NB4 (cell line): ENCODE data around the gene XXYLT1.

Experiments
- DNase-seq: peaks from one replicate; pipeline ENCODE4 v3.0.0; 2010; ENCODE audit warnings: low read depth
- H3K4me3 ChIP-seq: one replicate; pipeline ENCODE4 v1.5.1; 2011; ENCODE audit warnings: mild to moderate bottlenecking, low read depth, low read length, moderate library complexity
- MYC ChIP-seq: IDR thresholded peaks from 2 replicates; pipeline ENCODE4 v1.6.1; 2011; ENCODE audit warnings: low read depth, low read length
- POLR2A ChIP-seq: IDR thresholded peaks from 2 replicates; pipeline ENCODE4 v1.6.1; 2011; ENCODE audit warnings: mild to moderate bottlenecking; ENCODE audit not compliant: insufficient read length; ENCODE audit errors: extremely low read depth
- TF ChIP-seq, protein P1 (sequence below): IDR thresholded peaks from 2 replicates; pipeline ENCODE4 v1.6.1; 2011; ENCODE audit warnings: low read depth, low read length
- TF ChIP-seq, protein P2 (sequence below): IDR thresholded peaks from one replicate; pipeline ENCODE4 v1.5.1; 2012; ENCODE audit warnings: low read depth, low read length

XXYLT1 gene

DNA sequence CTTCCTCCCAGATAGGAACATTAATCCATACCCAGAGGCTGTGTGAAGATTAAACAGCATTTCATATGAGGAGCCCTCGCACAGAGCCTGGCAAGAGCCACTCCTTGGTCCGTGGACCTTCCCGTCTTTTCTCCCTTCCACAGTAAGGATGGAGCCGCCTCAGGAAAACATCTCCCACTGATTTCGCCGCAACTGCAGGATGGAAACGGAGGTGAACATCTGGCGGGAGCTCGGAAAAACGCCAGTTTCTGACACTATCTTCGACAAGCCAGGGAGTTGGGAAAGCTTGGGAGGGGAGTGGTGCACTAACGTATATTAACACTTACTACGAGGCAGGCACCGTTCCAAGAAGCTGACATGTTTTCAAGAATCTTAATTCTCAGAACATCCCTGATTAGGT is 157.9 kb downstream of the XXYLT1 start:
- DNase-seq = no peak
- TF ChIP-seq, protein P1, sequence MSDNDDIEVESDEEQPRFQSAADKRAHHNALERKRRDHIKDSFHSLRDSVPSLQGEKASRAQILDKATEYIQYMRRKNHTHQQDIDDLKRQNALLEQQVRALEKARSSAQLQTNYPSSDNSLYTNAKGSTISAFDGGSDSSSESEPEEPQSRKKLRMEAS = no peak
- TF ChIP-seq MYC = no peak
- TF ChIP-seq, protein P2, sequence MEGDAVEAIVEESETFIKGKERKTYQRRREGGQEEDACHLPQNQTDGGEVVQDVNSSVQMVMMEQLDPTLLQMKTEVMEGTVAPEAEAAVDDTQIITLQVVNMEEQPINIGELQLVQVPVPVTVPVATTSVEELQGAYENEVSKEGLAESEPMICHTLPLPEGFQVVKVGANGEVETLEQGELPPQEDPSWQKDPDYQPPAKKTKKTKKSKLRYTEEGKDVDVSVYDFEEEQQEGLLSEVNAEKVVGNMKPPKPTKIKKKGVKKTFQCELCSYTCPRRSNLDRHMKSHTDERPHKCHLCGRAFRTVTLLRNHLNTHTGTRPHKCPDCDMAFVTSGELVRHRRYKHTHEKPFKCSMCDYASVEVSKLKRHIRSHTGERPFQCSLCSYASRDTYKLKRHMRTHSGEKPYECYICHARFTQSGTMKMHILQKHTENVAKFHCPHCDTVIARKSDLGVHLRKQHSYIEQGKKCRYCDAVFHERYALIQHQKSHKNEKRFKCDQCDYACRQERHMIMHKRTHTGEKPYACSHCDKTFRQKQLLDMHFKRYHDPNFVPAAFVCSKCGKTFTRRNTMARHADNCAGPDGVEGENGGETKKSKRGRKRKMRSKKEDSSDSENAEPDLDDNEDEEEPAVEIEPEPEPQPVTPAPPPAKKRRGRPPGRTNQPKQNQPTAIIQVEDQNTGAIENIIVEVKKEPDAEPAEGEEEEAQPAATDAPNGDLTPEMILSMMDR = no peak
- TF ChIP-seq POLR2A = no peak
- no peak overlapping the region for H3K4me3 ChIP-seq

DNA sequence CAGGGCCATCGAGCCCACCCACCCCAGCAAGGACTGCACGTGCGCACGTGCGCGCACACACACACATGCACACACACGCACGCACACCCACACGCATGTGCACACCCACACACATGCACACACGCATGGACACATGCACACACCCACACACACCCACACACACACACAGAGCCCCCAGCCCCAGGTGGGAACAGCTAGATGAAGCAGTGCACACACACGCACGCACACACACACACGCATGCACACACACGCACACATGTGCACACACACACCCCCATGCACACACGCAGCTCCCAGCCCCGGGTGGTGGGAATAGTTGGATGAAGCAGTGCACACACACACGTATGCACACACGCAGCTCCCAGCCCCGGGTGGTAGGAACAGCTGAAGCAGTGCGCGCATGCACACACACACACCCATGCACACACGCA is 158.6 kb downstream of the XXYLT1 start:
- DNase-seq = no peak
- H3K4me3 ChIP-seq = no peak overlapping the region
- TF ChIP-seq POLR2A (no peak), MYC (no peak)
- TF ChIP-seq, protein P1 = no peak
- TF ChIP-seq, protein P2 = no peak

DNA sequence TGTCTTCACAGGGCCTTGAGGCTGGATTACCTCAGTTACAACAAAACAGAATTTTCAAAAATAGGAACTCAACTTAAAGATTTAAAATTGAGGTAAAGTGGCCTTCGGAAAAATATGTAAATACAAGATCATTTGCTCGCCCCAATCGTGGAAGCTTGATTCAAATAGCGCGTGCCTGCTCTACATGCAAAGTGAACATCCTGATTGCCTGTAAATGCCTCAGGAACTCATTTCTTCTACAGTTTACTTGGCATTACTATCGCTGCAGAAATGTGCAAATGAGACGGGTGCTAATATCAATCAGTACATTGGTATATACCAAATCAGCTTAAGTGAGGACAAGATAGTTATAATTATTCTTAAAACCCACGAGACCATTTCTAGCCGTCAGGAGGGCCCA is 159.2 kb downstream of the XXYLT1 start:
- no peak for TF ChIP-seq MYC
- TF ChIP-seq, protein P1 = no peak
- H3K4me3 ChIP-seq = no peak overlapping the region
- DNase-seq = no peak

DNA sequence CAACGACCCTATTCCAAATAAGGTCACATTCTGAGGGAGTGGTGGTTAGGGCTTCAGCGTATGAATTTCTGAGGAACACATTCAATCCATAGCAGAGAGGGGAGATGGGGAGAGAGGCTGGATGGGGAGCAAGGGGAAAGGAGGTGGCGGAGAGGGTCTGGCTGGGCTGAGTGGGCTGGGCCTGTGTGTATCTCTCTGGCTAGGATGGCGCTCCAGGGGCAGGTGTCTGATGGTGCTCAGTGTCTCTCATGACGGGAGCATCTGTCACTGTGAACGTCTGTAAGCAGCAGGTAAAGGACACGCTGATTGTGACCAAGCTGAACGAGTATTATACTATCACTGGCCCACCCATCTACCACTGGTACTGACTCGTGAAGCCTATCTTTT is 159.6 kb downstream of the XXYLT1 start:
- DNase-seq = no peak
- TF ChIP-seq POLR2A (no peak), MYC (no peak)
- TF ChIP-seq, protein P1 = no peak
- TF ChIP-seq, protein P2 = no peak
- no peak overlapping the region for H3K4me3 ChIP-seq

DNA sequence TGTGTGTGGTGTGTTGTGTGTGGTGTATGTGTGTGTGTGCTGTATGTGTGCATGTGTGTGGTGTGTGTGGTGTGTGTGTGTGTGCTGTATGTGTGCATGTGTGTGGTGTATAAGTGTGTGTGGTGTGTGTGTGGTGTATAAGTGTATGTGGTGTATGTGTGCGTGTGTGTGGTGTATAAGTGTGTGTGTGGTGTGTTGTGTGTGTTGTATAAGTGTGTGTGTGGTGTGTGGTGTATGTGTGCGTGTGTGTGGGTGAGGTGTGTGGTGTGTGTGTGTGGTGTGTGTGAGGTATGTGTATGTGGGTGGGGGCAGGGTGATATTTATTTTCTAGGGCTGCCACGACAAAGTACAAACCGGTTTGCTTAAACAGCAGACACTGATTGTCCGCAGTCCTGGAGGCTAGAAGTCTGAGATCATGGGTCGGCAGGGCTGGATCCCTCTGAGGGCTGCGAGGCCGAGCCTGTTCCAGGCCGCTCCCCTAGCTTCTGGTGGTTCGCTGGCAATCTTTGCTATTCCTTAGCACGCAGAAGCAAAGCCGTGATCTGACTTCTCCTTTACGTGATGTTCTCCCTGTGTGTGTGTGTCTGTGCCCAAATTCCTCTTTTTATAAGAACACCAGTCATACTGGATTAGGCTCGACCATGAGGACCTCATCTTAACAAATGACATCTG is 160.2 kb downstream of the XXYLT1 start:
- TF ChIP-seq, protein P2 = no peak
- TF ChIP-seq, protein P1 = no peak
- no peak for TF ChIP-seq MYC
- peak; percentile 32 for DNase-seq

DNA sequence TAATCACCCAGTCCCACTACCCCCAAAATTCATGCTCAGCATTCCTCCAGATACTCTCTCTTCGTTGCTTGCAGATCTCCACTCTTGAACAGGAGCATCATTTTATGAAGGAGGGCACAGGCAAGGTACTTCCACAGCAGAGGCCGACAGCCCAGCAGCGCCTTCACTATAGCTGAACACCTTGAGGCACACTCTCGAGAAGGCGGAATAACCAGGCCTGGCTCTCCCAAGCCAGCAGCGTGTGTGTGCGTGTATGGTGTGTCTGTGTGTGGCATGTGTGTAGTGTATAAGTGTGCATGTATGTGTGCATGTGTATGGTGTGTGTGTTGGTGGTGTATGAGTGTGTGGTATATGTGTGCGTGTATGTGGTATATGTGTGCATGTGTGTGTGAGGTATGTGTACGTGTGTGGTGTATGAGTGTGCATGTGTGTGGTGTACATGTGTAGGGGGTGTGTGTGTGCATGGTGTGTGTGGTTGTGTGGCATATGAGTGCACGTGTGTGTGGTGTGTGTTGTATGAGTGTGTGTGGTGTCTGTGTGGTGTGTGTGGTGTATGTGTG is 161.8 kb downstream of the XXYLT1 start:
- TF ChIP-seq POLR2A (no peak), MYC (no peak)
- TF ChIP-seq, protein P1 = no peak
- TF ChIP-seq, protein P2 = no peak
- no peak overlapping the region for H3K4me3 ChIP-seq
- DNase-seq = no peak

More for the DNA sequence above, 160.2 kb downstream of the XXYLT1 start:
- H3K4me3 ChIP-seq = no peak overlapping the region
